Measurements from ENCODE around the gene SHCBP1L.
A peak's percentile ranks its signal among the peaks of the same experiment; 100 is the strongest.

SHCBP1L gene

DNA sequence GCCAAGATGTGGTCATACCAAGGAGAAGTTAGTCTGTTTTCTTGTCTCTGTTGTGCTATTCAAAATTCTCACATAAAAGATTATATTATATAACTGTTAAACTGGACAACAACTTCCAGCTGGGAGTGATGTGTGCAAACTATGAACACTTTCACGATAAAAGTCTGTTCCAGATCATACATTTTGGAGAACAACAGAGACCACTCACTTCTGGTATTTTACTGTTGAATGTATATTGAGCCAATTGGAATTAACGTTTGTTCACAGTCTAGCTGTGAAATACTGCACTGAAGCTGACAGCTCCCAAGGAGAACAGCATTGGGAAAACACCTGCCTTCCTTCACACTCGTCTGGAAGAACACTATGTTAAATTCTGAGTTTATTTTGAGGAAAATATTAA is 860 bp upstream of the SHCBP1L start:
- TF ChIP-seq GATA3 (IDR thresholded peaks at IDR 0.05; ENCODE audit: low read depth, low read length) (no peak), GATA2 (IDR thresholded peaks at IDR 0.05; ENCODE audit: low read depth, low read length) (no peak)

DNA sequence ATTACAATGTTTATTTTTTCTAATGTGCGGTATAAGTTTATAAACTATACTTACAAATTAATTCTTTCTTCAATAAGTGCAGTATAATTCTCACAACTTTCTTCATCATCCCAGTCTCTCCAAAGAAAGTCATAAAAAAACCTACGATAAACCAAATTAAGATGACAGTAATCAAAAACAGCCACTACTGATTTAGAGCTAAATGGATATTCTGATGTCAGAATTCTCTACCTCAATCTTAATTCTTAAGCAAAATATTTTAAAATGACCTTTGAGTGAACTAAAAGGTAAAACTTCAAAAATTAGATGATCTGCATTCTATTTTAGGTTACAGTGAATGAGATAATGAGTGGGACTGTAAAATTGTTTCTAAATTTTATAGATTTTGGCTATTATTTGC is 13.6 kb downstream of the SHCBP1L start:
- TF ChIP-seq GATA2 (IDR thresholded peaks at IDR 0.05; ENCODE audit: low read depth, low read length) (no peak), GATA3 (IDR thresholded peaks at IDR 0.05; ENCODE audit: low read depth, low read length) (no peak)

DNA sequence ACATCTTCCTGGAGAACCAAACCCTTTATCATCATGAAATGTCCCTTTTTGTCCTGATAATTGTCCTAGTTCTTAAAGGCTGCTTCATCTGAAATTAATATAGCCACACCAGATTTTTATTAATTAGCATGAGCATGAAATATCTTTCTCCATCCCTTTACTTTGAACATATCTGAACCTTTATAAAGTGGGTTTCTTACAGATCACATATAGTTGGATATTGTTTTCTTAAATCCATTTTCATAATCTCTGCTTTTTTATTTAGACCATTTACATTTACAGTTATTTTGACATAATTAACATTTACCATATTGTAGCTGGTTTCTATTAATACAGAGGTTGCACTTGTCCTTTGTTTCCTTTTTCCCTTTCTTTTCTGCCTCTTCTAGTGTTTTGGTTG is 17.2 kb downstream of the SHCBP1L start:
- no peak for TF ChIP-seq GATA2 (IDR thresholded peaks at IDR 0.05; ENCODE audit: low read depth, low read length)
- no peak for TF ChIP-seq GATA3 (IDR thresholded peaks at IDR 0.05; ENCODE audit: low read depth, low read length)

DNA sequence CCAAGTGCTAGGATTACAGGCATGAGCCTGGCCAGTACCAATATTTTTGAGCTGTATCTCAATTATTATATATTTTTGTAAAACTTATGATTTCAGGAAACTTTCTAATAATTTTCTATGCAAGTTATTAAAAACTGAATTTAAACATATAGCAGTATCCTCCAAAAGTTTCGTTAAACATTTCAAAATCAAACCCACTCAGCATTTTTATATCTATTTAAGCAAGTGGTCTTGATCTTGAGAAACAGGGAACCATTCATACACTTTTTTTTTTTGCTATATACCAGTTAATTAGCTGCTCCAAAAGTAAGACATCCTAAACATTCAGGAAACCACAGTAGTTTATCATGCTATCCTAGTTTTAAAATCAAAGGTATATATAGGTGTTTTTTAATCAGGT is 22.0 kb downstream of the SHCBP1L start:
- TF ChIP-seq GATA3 (IDR thresholded peaks at IDR 0.05; ENCODE audit: low read depth, low read length): no peak

DNA sequence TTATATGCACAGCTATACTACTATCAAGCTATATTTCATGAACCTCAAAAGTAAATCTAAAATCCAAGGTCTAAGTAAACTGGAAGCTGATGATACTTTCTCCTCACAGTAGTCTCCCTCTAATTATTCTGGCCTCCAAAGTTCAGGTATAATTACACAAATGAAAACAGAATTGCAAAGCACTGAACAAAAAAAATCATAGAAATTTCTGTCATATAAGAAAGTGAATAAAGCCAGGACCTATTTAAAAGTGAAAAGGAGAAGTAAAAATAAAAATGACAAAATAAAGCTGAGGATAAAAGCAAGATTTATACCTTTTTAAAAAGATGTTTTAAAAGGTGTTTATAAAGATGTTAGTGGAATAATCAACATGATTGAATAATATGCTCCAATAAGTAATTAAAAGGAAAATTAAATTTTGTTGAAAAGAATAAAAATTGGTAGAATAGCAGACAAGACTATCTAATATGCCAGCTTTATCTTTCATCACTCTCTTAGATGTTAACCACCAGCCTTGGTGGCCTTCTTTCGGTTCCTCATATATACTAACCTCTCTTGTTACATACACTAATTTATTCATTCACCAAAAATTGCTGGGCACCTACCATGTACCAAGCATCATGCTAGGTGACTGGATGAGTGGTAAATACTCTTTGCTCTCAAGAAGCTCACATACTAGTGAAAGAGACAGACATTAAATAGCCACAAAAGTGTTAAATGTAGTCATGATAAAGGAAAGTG is 25.1 kb downstream of the SHCBP1L start:
- no peak for TF ChIP-seq GATA3 (IDR thresholded peaks at IDR 0.05; ENCODE audit: low read depth, low read length)
- TF ChIP-seq GATA2 (IDR thresholded peaks at IDR 0.05; ENCODE audit: low read depth, low read length): no peak

DNA sequence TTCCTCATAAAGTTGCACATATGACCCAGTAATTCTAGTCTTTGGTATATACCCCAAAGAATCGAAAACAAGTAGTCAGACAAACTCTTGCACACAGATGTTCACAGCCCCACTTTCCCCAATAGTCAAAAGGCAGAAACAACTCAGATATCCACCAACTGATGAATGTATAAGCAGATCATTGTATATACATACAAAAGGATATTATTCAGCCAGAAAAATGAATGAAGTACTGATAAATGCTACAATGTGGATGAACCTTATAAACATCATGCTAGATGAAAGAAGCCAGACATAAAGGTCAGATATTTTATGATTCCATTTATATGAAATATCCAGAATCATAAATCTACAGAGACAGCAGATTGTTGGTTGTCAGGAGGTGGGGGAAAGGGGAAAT is 27.3 kb downstream of the SHCBP1L start:
- TF ChIP-seq GATA2 (IDR thresholded peaks at IDR 0.05; ENCODE audit: low read depth, low read length) (no peak), GATA3 (IDR thresholded peaks at IDR 0.05; ENCODE audit: low read depth, low read length) (no peak)

DNA sequence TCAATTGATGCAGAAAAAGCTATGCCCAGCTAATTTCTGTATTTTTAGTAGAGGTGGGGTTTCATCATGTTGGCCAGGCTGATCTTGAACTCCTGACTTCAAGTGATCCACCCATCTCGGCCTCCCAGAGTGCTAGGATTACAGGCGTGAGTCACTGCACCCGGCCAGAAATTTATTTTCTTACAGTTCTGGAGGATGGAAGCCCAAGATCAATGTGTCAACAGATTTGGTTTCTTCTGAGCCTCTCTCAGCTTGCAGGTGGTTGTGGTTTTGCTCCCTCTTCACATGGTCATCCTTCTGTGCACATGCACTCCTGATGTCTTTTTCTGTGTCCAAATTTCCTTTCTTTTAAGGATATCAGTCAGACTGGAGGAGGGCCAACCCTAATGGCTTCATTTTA is 35.6 kb downstream of the SHCBP1L start:
- TF ChIP-seq GATA3 (IDR thresholded peaks at IDR 0.05; ENCODE audit: low read depth, low read length) (no peak), GATA2 (IDR thresholded peaks at IDR 0.05; ENCODE audit: low read depth, low read length) (no peak)

DNA sequence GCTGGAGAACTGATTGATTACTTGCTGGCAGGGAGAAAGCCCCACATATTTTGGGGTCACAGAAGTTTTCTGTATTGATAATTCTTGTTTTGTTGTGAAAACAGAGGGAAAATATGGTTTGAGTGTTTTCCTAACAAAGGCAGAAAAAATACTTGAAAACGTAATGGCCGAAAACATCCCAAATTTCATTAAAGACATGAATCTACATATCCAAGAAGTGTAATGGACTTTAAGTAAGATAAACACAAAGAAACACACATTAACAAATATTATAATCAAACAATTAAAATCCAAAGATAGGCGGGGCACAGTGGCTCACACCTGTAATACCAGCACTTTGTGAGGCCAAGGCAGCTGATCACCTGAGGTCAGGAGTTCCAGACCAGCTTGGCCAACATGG is 39.6 kb downstream of the SHCBP1L start:
- TF ChIP-seq GATA3 (IDR thresholded peaks at IDR 0.05; ENCODE audit: low read depth, low read length) (no peak), GATA2 (IDR thresholded peaks at IDR 0.05; ENCODE audit: low read depth, low read length) (no peak)

DNA sequence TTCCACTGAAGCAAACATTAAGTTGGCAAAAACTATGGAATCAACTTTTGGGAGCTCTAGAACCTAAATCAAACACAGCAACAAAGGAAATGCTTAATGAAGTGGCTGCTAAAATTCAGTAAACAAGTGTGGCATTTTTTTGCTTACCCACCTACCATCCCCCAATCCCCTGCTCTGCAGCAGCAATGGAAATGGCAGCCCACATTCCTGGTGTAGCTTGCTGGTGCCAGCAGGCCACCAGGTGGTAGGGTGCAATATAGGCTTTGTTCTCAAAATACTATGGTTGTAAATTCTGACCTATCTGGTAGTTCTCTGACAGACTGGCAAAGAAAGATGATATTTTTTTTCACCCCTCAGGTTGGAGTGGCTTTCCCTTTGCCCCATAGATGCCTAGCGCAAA is 42.8 kb downstream of the SHCBP1L start:
- no peak for TF ChIP-seq GATA3 (IDR thresholded peaks at IDR 0.05; ENCODE audit: low read depth, low read length)
- TF ChIP-seq GATA2 (IDR thresholded peaks at IDR 0.05; ENCODE audit: low read depth, low read length): no peak

DNA sequence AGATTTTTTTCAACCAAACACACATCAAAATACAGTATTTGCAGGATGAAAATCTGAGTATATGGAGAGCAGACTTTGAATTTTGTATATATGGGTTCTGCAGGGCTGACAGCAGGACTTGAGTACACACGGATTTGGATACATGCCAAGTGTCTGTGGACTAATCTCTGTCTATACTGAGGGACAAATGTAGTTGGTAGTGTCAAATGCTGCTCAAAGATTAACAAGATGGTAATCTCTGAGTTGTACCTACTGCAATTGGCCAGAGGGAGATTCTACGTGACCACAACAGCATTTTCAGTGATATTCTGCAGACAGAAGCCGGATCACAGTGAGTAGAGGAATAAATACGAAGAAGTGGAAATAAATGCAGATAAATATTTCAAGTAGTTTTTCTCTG is 43.4 kb downstream of the SHCBP1L start:
- TF ChIP-seq GATA2 (IDR thresholded peaks at IDR 0.05; ENCODE audit: low read depth, low read length): peak; percentile 87
- TF ChIP-seq GATA3 (IDR thresholded peaks at IDR 0.05; ENCODE audit: low read depth, low read length): peak; percentile 57; the same call in 1 of the 2 replicates

DNA sequence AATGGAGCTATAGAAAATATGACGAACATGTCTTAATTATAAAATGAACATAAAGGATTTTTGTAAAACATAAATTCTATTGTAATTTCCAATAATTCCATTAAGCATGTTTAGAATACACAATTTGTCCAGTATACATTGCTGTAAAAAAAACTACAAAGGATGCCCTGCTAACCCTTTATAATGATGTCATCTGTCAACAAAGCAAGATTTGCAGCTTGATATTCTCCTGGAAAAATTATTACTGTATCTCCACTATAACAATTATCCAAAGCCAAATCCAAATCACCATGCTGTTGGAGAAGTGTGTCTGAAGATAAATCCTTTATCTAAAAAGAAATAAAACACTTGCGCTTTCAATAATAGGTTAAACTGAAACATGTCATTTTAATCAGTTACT is 47.6 kb downstream of the SHCBP1L start:
- no peak for TF ChIP-seq GATA2 (IDR thresholded peaks at IDR 0.05; ENCODE audit: low read depth, low read length)
- TF ChIP-seq GATA3 (IDR thresholded peaks at IDR 0.05; ENCODE audit: low read depth, low read length): no peak

DNA sequence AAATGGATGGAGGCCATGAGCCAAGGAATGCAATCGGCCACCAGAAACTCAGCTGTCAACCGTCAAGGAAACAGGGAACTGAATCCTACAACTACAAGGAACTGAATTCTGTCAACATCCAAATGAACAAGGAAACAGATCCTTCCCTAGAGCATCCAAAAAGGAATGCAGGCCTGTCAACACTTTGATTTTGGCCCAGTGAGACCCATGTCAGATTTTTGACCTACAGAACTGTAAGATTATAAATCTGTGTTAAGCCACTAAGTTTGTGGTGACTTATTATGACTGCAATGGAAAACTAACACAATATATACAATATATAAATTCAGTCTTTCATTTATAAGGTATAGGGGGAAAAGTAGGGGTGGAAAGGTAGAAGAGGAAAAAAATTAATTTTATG is 55.3 kb downstream of the SHCBP1L start:
- TF ChIP-seq GATA3 (IDR thresholded peaks at IDR 0.05; ENCODE audit: low read depth, low read length): no peak
- no peak for TF ChIP-seq GATA2 (IDR thresholded peaks at IDR 0.05; ENCODE audit: low read depth, low read length)

DNA sequence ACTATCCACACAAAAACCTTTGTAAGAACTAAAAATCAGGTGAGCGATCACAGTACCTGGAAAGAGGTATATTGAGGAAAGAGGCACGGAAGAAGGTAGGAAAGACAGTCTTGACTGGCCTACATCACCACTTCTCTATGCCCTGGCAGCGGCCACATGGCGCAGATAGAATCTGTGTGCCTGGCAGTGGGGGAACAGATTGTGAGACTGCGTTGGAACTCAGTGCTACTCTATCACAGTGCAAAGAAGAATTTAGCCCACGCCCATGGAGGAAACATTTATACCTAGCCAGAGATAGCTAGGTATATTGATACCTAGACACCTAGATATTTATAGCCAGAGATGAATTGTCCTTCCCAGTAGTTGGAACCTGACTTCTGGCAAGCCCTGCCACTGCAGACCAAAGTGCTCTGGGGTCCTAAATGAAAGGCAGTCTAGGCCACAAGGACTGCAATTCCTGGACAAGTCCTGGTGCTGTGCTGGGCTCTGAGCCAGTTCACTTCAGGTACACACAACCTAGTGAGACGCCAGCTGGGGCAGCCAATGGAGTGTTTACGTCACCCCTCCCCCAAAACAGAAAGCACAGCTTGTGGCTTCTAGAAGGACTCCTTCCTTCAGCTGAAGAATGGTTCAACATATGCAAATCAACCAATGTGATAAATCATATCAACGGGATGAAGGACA is 61.9 kb downstream of the SHCBP1L start:
- TF ChIP-seq GATA3 (IDR thresholded peaks at IDR 0.05; ENCODE audit: low read depth, low read length): no peak
- TF ChIP-seq GATA2 (IDR thresholded peaks at IDR 0.05; ENCODE audit: low read depth, low read length): no peak

DNA sequence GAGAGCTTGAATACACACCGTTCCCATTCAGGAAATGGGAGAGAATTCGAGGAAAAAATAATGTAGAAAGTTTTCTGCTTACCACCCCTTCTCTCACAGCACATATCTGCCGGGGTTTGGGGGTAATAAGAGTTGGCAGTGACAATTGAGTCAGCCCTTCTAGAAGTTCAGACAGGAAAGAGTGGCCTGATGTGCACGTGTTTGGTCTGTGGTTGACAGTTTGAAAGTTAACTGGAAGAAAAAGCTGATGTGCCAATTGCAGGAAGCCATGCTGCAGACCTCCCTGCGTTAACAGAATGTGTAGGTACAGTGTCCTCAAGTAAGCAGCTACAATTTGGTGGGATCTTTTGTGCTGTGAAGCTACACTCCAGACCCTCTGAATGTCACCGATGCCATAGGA is 63.0 kb downstream of the SHCBP1L start:
- TF ChIP-seq GATA2 (IDR thresholded peaks at IDR 0.05; ENCODE audit: low read depth, low read length) (no peak), GATA3 (IDR thresholded peaks at IDR 0.05; ENCODE audit: low read depth, low read length) (no peak)
